SK-N-MC (cell line): ENCODE measurements around the gene GANAB.
"Not testable (repeated sequence)": the region's sequence is repeated elsewhere in the genome, so short reads cannot be mapped to it uniquely, and the experiment has no call there.

Source experiments
- DNase-seq: peaks from one replicate; pipeline ENCODE4 v3.0.0-alpha.2; 2011; ENCODE audit warnings: low read depth, low spot score
- H3K27ac ChIP-seq: fragments of 200-600 bp; sonication (generic); 2 replicates; pipeline ENCODE4 v1.5.1; 2016; ENCODE audit warnings: mixed run types
- H3K36me3 ChIP-seq: fragments of 200-600 bp; sonication (generic); 2 replicates; pipeline ENCODE4 v1.6.1; 2017; ENCODE audit warnings: antibody characterized with exemption, low read length, mixed read lengths; ENCODE audit not compliant: insufficient read depth
- H3K4me3 ChIP-seq: fragments of 200-600 bp; sonication (generic); 2 replicates; pipeline ENCODE4 v1.5.1; 2016
- H3K9ac ChIP-seq: fragments of 200-600 bp; sonication (generic); 2 replicates; pipeline ENCODE4 v1.8.0; 2017; ENCODE audit warnings: mixed run types, mixed read lengths; ENCODE audit not compliant: insufficient read length
- H3K9me3 ChIP-seq: fragments of 200-600 bp; sonication (generic); 2 replicates; pipeline ENCODE4 v1.6.1; 2017; ENCODE audit warnings: low read depth, mild to moderate bottlenecking, antibody characterized with exemption, low read length, moderate library complexity, mixed read lengths
- EZH2 ChIP-seq: fragments of 200-600 bp; sonication (generic); IDR thresholded peaks from one replicate; pipeline ENCODE4 v1.6.1; 2017; ENCODE audit warnings: antibody characterized with exemption
- FOXP2 ChIP-seq: optimal IDR thresholded peaks from 2 replicates; pipeline ENCODE3; 2011; ENCODE audit warnings: mild to moderate bottlenecking, moderate library complexity; ENCODE audit not compliant: insufficient read depth; ENCODE audit errors: extremely low read length, control extremely low read depth
- POLR2AphosphoS5 ChIP-seq: IDR thresholded peaks from 2 replicates; pipeline ENCODE4 v1.6.1; 2012; ENCODE audit warnings: mild to moderate bottlenecking, low read depth, low read length, borderline replicate concordance

Gene GANAB

DNA sequence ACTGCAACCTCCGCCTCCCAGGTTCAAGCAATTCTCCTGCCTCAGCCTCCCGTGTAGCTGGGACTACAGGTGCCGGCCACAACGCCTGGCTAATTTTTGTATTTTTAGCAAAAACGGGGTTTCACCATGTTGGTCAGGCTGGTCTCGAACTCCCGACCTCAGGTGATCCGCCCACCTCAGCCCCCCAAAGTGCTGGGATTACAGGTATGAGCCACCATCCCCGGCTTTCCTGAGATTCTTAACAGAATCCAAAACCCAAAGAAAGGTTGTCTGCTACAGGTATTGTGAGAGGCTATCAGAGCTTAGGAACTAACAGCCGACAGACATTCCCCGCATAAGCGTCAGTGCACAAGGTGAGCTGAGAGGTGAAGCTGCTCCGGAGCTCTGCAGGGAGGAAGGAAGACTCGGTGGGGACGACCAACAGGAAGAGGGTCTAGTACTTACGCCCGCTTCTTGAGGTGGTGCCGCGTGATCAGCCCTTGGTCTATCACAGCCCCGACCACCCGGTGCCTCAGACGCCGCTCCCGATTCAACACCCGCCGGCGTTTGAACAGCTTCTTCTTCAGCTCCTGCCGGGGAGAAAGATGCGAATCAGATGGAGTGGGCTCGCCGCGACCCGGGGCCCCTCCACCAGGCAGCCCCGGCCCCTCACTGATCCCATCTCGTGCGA is 18.1 kb upstream of the GANAB start:
- H3K9me3 ChIP-seq, result no peaks in the 10 kb centered on the region
- peak overlapping the region; percentile 92 for H3K4me3 ChIP-seq
- peak overlapping the region; percentile 97 for H3K9ac ChIP-seq
- DNase-seq, result no peak
- peaks cover 25% of the 10 kb centered on the region for H3K36me3 ChIP-seq
- peak overlapping the region; percentile 78; the same call in 1 of the 2 replicates for H3K27ac ChIP-seq
- no peak for TF ChIP-seq POLR2AphosphoS5
- no peak for TF ChIP-seq FOXP2
- no peak for TF ChIP-seq EZH2

DNA sequence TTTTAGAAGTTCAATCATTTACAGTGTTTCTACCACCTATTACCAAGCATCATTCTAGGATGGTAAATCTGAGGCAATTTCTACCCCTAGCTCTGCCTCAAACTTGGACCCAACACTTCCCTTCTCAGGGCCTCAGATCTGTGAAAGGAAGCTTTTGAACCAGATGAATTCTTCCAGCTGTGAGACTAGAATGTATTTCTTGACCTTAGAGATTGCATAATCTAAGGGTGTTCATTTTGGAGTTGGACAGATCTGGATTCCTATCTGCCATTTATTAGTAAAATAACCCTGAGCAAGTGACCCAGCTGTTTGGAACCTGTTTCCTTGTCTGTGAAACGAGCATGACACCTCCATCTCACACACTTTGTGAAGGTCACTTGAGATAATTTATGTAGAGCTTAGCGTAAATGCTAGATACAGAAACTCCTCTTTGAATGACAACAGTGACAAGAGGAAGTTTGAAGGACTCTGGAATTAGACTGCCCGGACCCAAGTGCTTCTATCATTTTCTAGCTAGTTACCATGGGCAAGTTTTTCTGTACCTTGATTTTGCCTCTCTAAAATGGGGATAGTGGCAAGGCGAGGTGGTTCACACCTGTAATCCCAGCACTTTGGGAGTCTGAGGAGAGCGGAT is 10.5 kb upstream of the GANAB start:
- DNase-seq, result no peak
- Histone ChIP-seq H3K4me3 (no peak overlapping the region), H3K9me3 (no peaks in the 10 kb centered on the region), H3K36me3 (no peaks in the 10 kb centered on the region), H3K9ac (peak overlapping the region; percentile 3), H3K27ac (no peak overlapping the region)
- no peak for TF ChIP-seq POLR2AphosphoS5
- TF ChIP-seq EZH2, result no peak
- no peak for TF ChIP-seq FOXP2

- Histone ChIP-seq H3K9me3 (no peaks in the 10 kb centered on the region), H3K4me3 (no peak overlapping the region), H3K9ac (no peak overlapping the region), H3K27ac (no peak overlapping the region), H3K36me3 (peaks cover 5% of the 10 kb centered on the region; the same call in 1 of the 2 replicates)
- TF ChIP-seq EZH2 (no peak), FOXP2 (no peak)
- no peak for DNase-seq
Measured at GRCh38 chr11:62654297-62654696, 7.9 kb upstream of the GANAB start.

- Histone ChIP-seq H3K4me3 (peak overlapping the region; percentile 95), H3K36me3 (peaks cover 14% of the 10 kb centered on the region; the same call in 1 of the 2 replicates), H3K27ac (peak overlapping the region; percentile 83), H3K9me3 (no peaks in the 10 kb centered on the region), H3K9ac (peak overlapping the region; percentile 92)
- TF ChIP-seq POLR2AphosphoS5, result no peak
- no peak for TF ChIP-seq FOXP2
- no peak for TF ChIP-seq EZH2
- DNase-seq, result no peak
Measured at GRCh38 chr11:62652161-62653006, 6.0 kb upstream of the GANAB start.

DNA sequence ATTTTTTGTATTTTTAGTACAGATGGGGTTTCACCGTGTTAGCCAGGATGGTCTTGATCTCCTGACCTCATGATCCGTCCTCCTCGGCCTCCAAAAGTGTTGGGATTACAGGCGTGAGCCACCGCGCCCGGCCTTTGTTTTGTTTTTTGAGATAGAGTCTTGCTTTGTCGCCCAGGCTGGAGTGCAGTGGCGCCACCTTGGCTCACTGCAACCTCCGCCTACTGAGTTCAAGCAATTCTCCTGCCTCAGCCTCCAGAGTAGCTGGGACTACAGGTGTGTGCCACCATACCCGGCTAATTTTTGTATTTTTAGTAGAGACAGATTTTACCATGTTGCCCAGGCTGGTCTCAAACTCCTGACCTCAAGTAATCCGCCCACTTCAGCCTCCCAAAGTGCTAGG is 3.9 kb upstream of the GANAB start:
- not testable (repeated sequence) for H3K9ac ChIP-seq, DNase-seq, H3K9me3 ChIP-seq, H3K27ac ChIP-seq, H3K4me3 ChIP-seq
- H3K36me3 ChIP-seq, result peaks cover 14% of the 10 kb centered on the region; the same call in 1 of the 2 replicates

GRCh38 chr11:62649486-62649885 is 3.1 kb upstream of the GANAB start:
- Histone ChIP-seq H3K4me3 (no peak overlapping the region), H3K36me3 (peaks cover 16% of the 10 kb centered on the region; the same call in 1 of the 2 replicates), H3K9ac (no peak overlapping the region), H3K27ac (no peak overlapping the region), H3K9me3 (no peaks in the 10 kb centered on the region)
- TF ChIP-seq EZH2, result no peak
- no peak for TF ChIP-seq FOXP2
- no peak for TF ChIP-seq POLR2AphosphoS5
- no peak for DNase-seq

DNA sequence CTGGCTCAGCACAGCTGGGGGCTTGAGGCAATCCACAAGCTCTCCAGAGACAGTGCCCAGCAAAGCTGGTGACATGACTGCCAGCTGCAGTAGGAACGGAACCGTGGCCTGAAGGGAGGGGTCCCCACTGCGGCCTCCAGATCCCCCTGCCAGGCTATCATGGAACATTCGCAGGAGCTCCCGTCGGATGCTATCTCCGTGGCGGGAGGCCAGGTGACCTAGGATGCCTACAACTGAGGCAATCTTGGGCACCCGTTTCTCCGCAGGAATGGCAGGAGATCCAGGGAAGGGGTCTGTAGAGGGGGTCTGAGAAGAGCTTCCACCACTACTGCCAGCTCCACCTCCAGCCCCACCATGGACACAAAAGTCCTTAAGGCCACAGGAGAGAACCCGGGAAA is 2.6 kb upstream of the GANAB start:
- H3K27ac ChIP-seq, result no peak overlapping the region
- H3K36me3 ChIP-seq, result peaks cover 21% of the 10 kb centered on the region; the same call in 1 of the 2 replicates
- no peak overlapping the region for H3K4me3 ChIP-seq
- no peak for DNase-seq
- no peaks in the 10 kb centered on the region for H3K9me3 ChIP-seq
- H3K9ac ChIP-seq, result no peak overlapping the region
- TF ChIP-seq FOXP2 (no peak), POLR2AphosphoS5 (no peak; the same call in 1 of the 2 replicates), EZH2 (no peak)

DNA sequence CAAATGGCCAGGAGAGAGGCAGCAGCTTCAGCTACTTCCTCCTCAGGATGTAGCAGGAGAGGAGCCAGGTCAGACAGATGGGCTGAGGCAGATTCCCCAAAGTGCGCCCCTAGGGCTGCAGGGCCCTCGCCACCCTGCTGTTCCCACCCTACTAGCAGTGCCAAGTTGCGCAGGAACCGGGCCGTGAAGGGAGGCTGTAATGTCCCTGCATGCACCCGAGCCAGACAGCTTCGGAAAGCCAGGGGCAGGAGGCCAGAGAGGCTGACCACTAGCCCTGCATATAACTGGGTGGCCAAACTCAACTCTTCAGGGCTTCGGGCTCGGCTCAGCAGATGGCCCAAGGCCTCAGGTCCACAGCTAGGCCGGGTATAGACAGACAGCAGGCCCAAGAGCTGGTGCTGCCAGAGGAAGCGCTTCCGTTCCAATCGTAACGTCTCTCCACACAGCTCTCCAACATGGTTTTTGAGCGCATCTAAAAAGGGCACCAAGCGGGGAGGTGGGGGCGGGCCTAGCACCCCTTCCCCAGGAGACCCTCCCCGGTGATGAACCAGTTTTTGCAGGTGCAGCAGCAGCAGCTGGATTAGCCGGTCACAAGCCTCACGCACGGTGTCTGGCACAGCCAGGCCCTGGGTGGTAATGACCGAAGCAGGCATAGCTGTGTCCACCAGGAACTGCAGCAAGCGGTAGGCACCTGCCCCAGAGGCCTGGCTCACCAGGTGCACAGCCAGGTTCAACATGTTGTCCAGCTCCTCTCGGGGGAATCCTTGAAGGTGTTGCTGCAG is 2.0 kb upstream of the GANAB start:
- H3K4me3 ChIP-seq, result no peak overlapping the region
- no peaks in the 10 kb centered on the region for H3K9me3 ChIP-seq
- no peak overlapping the region for H3K27ac ChIP-seq
- peaks cover 25% of the 10 kb centered on the region; the same call in 1 of the 2 replicates for H3K36me3 ChIP-seq
- TF ChIP-seq POLR2AphosphoS5 (no peak; the same call in 1 of the 2 replicates), EZH2 (no peak), FOXP2 (no peak)
- no peak overlapping the region for H3K9ac ChIP-seq
- DNase-seq, result no peak
